Adipocyte (in vitro differentiated cells): ENCODE data around the gene COX20.
A peak's percentile ranks its signal among the peaks of the same experiment; 100 is the strongest.

ENCODE experiments used
- DNase-seq: peaks from one replicate; pipeline ENCODE4 v3.0.0-alpha.2; 2015; ENCODE audit warnings: low read depth
- H3K27me3 ChIP-seq: replicated peaks from 2 replicates; pipeline ENCODE4 v1.7.0; 2013; ENCODE audit warnings: mild to moderate bottlenecking, low read length, moderate library complexity; ENCODE audit not compliant: control insufficient read depth, insufficient read depth
- H3K36me3 ChIP-seq: 2 replicates; pipeline ENCODE4 v1.7.0; 2013; ENCODE audit warnings: low read length, mild to moderate bottlenecking, moderate library complexity; ENCODE audit not compliant: control insufficient read depth, insufficient read depth, severe bottlenecking
- H3K4me1 ChIP-seq: 2 replicates; pipeline ENCODE4 v1.7.0; 2013; ENCODE audit warnings: mild to moderate bottlenecking, low read length, moderate library complexity; ENCODE audit not compliant: control insufficient read depth, insufficient read depth
- H3K4me3 ChIP-seq: 2 replicates; pipeline ENCODE4 v1.7.0; 2013; ENCODE audit warnings: mild to moderate bottlenecking, low read length, moderate library complexity
- H3K9ac ChIP-seq: 2 replicates; pipeline ENCODE4 v1.7.0; 2013; ENCODE audit warnings: mild to moderate bottlenecking, low read length, moderate library complexity
- H3K9me3 ChIP-seq: 2 replicates; pipeline ENCODE4 v1.7.0; 2013; ENCODE audit warnings: mild to moderate bottlenecking, low read length, moderate library complexity; ENCODE audit not compliant: control insufficient read depth

The COX20 gene

DNA sequence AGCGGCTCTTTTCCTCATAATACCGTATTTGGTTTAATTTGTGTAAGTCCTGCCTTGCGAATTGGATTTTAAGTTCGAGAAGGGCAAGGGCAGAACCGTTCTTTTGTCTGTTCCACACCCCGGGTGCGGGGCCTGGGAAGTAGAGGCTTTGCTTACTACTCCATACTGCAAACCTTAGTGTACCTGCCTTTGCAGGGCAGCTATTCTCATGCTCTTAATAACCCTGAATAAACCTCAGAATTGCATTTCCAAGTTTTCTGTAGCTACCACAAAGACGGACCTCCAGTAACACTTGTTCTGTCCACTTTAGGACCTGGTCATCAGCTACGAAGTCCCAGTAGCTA lies 29.5 kb downstream of the COX20 start:
- Histone ChIP-seq H3K4me1 (peaks cover 30% of the 10 kb centered on the region), H3K4me3 (peak overlapping the region; percentile 99), H3K9me3 (no peaks in the 10 kb centered on the region), H3K36me3 (peaks cover 11% of the 10 kb centered on the region), H3K9ac (peak overlapping the region; percentile 100), H3K27me3 (no peaks in the 10 kb centered on the region)
- DNase-seq: no peak

DNA sequence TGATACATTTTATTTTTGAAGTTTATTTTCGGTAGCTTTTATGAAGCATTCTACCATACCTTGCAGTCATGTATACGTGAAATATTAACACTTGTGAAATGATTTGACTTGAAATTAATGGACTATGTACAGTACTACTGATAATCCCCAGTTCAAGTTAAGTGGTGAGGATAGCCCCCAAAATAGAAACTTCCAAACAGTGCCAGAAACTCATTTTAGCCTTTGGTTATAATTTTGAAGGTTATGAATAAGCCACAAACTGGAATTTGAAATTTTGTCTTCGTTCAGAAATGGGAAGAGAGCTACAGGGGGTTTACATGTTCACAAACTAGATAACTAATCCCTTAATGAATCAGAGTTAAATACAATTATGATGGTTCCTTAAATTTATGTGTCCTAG lies 30.4 kb downstream of the COX20 start:
- Histone ChIP-seq H3K4me3 (peak overlapping the region; percentile 99), H3K4me1 (peaks cover 22% of the 10 kb centered on the region), H3K9ac (peak overlapping the region; percentile 100), H3K9me3 (no peaks in the 10 kb centered on the region), H3K27me3 (no peaks in the 10 kb centered on the region), H3K36me3 (peaks cover 4% of the 10 kb centered on the region)
- DNase-seq: no peak

DNA sequence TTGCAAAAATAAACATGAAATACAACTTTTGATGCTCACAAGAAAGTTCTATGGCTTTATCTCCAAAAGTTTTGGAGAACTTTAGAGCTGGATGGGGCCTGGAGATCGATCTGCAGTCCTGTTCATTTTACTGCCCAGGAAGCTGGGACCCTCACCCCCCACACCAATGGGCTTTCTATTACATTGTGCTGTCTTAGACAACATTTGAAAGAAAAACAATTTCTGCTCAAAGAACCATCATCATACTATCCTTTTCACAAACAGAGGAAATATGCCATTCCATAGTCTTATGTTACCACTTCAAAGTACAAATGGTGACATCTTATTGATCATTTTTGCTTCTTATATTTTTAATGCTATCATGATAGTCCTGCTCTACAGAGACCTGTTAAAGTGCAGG lies 30.9 kb downstream of the COX20 start:
- Histone ChIP-seq H3K4me1 (peaks cover 17% of the 10 kb centered on the region), H3K4me3 (no peak overlapping the region), H3K9me3 (no peaks in the 10 kb centered on the region), H3K27me3 (no peaks in the 10 kb centered on the region), H3K36me3 (no peaks in the 10 kb centered on the region), H3K9ac (peak overlapping the region; percentile 100)
- DNase-seq: no peak

GRCh38 chr1:244868484-244869363 lies 33.3 kb downstream of the COX20 start:
- Histone ChIP-seq H3K27me3 (no peaks in the 10 kb centered on the region), H3K4me1 (peaks cover 13% of the 10 kb centered on the region), H3K4me3 (no peak overlapping the region), H3K9ac (no peak overlapping the region), H3K9me3 (no peaks in the 10 kb centered on the region), H3K36me3 (no peaks in the 10 kb centered on the region)
- DNase-seq: no peak

- Histone ChIP-seq H3K9me3 (no peaks in the 10 kb centered on the region), H3K27me3 (no peaks in the 10 kb centered on the region), H3K36me3 (no peaks in the 10 kb centered on the region), H3K4me3 (no peak overlapping the region), H3K9ac (no peak overlapping the region), H3K4me1 (peaks cover 13% of the 10 kb centered on the region)
- no peak for DNase-seq
These were observed 33.9 kb downstream of the COX20 start for GRCh38 chr1:244869364-244869827.

DNA sequence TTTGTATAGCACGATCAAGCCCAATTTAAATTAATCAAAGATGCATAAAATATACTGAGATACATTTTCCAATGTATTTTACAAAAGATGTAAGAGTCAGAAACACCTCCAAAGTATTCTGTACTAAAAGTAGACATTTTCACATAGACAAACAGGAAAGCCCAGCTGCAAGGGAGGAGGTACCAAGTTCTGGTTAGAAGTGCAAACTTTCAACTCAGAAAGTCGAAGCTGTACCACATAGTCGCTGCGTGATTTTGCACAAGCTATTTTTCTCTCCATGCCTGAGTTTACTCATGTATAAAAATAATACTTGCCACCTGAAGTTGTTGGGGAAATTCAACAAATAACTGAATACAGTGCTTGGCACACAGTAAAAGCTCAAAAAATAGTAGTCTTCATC lies 34.5 kb downstream of the COX20 start:
- no peak for DNase-seq
- H3K27me3 ChIP-seq: no peaks in the 10 kb centered on the region

DNA sequence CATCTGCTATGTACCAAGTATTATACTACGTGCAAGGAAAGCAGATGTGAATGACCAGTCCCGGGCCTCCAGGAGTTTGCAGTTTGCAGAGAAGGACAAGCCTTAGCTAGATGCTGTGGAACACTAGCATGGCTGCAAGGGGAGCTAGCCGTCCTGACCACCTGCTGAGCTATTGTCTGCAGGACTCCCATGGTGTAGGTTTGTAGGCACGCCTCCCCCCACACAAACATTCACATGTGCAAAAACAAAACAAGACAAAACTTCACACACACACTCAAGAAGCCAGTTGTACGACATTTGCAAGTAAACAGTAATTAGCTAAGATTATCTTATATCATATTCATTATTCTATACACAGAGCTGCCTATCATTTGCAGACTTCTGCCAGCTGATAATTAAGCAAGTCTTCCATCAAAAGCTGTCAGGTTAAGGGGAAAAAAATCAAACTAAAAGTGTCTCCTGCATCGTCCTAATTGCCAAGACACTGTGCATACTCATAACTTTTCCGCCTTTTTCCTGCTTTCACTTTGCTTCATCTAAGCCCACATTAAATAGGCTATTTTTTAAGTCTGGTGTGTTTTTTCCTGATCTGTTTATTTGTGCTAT lies 39.6 kb downstream of the COX20 start:
- Histone ChIP-seq H3K4me3 (no peak overlapping the region), H3K36me3 (no peaks in the 10 kb centered on the region), H3K9me3 (no peaks in the 10 kb centered on the region), H3K9ac (no peak overlapping the region), H3K27me3 (no peaks in the 10 kb centered on the region), H3K4me1 (no peaks in the 10 kb centered on the region)
- DNase-seq: no peak

More for the DNA sequence above, 34.5 kb downstream of the COX20 start:
- no peaks in the 10 kb centered on the region for H3K36me3 ChIP-seq
- no peaks in the 10 kb centered on the region for H3K9me3 ChIP-seq
- peaks cover 10% of the 10 kb centered on the region for H3K4me1 ChIP-seq
- H3K9ac ChIP-seq: no peak overlapping the region
- H3K4me3 ChIP-seq: no peak overlapping the region

- Histone ChIP-seq H3K4me3 (no peak overlapping the region), H3K4me1 (no peaks in the 10 kb centered on the region), H3K9ac (no peak overlapping the region), H3K9me3 (no peaks in the 10 kb centered on the region), H3K27me3 (peaks cover 2% of the 10 kb centered on the region), H3K36me3 (no peaks in the 10 kb centered on the region)
- DNase-seq: no peak
These were observed 40.9 kb downstream of the COX20 start for GRCh38 chr1:244876228-244876910.

DNA sequence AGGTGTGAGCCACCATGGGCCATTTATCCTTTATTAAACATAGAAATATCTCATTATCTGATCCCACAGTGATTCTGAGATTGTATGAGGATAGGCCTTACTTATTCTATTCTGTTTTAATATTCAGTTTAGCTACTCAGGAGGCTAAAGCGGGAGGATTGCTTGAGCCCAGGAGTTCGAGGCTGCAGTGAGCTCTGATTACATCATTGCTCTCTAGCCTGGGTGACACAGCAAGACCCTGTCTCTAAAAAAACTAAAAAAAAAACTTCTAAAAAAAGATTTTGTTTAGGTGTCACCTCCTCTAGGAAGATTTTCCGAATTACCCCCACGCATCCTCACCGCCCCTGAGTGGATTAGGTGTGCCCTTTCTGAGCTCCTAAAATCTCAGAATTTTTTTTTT lies 43.2 kb downstream of the COX20 start:
- Histone ChIP-seq H3K36me3 (no peaks in the 10 kb centered on the region), H3K4me1 (no peaks in the 10 kb centered on the region), H3K27me3 (peaks cover 2% of the 10 kb centered on the region), H3K9me3 (no peaks in the 10 kb centered on the region), H3K4me3 (no peak overlapping the region), H3K9ac (no peak overlapping the region)
- no peak for DNase-seq

DNA sequence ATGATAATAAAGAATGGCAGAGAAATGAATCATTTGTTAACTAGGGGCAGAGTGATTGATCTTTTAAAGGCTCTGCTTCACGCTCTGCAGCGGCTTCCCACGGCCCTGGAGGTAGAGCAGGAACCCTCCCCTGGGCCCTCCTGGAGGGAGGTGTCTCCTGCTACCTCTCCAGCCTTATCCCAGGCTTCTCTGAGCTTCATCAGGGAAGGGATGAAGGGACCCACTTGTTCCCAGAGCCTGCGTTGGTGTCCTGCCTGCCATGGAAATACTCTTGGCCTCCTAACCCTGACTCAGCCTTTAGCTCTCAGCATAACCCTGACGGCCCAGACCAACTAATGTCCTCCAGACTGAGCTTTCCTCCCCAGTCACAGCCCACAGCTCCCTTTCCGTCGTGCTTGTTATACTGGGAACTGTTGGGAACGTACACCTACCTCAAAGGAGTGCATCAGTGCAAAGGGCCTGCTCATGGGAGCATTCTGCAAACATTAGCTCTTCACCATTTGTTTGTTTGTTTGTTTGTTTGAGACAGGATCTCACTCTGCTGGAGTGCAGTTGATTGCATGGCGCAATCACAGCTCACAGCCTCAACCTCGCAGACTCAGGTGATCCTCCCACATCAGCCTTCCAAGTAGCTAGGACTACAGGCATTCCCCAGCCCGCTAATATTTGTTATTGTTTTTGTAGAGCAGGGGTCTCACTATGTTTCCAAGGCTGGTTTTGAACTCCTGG lies 46.3 kb downstream of the COX20 start:
- Histone ChIP-seq H3K9ac (no peak overlapping the region), H3K36me3 (no peaks in the 10 kb centered on the region), H3K4me3 (no peak overlapping the region), H3K4me1 (no peaks in the 10 kb centered on the region), H3K9me3 (no peaks in the 10 kb centered on the region), H3K27me3 (peaks cover 2% of the 10 kb centered on the region)
- no peak for DNase-seq

- Histone ChIP-seq H3K9ac (no peak overlapping the region), H3K4me3 (no peak overlapping the region), H3K36me3 (no peaks in the 10 kb centered on the region), H3K27me3 (no peaks in the 10 kb centered on the region), H3K4me1 (no peaks in the 10 kb centered on the region), H3K9me3 (no peaks in the 10 kb centered on the region)
- no peak for DNase-seq
These were observed 51.8 kb downstream of the COX20 start for GRCh38 chr1:244887281-244887680.
